RWPE1 (cell line): Measurements from ENCODE around the gene VIPAS39.

Source experiments
- CTCF ChIA-PET: fragments of 350-600 bp; sonication (Branson Sonifier 250); formaldehyde crosslinking; extraction: SDS; loops from one replicate; lab custom pipeline; 2021; lab: Yijun Ruan, JAX
- POLR2A ChIA-PET: fragments of 400-600 bp; formaldehyde crosslinking; extraction: SDS; loops from one replicate; lab custom pipeline; 2020; ENCODE audit warnings: antibody characterized with exemption; ENCODE audit not compliant: low non-redundant PET; lab: Yijun Ruan, JAX
- DNase-seq: peaks from one replicate; pipeline ENCODE4 v3.0.0; 2012; ENCODE audit warnings: low spot score
- H3K27ac ChIP-seq: fragments of 450-650 bp; 2 replicates; pipeline ENCODE4 v1.5.1; 2017
- CTCF ChIP-seq: fragments of 450-650 bp; conservative IDR thresholded peaks from 2 replicates; pipeline ENCODE4 v1.5.1; 2017; ENCODE audit warnings: low read depth, mild to moderate bottlenecking

Gene VIPAS39

GRCh38 chr14:77474479-77475177 lies 17.2 kb upstream of the VIPAS39 start:
- no peak overlapping the region for H3K27ac ChIP-seq
- no peak for DNase-seq
- ChIA-PET CTCF (interaction anchor here (0.6 kb wide), 1 partner anchor 228 kb away, joined by 3 read pairs; no protein-coding TSS in a partner anchor), POLR2A (no interaction called here)
- TF ChIP-seq CTCF: no peak

GRCh38 chr14:77473921-77474320 lies 16.5 kb upstream of the VIPAS39 start:
- no peak for TF ChIP-seq CTCF
- no peak for DNase-seq
- H3K27ac ChIP-seq: no peak overlapping the region
- ChIA-PET POLR2A (no interaction called here), CTCF (no interaction called here)

- no peak for TF ChIP-seq CTCF
- ChIA-PET CTCF (no interaction called here), POLR2A (no interaction called here)
- no peak for DNase-seq
- H3K27ac ChIP-seq: no peak overlapping the region
These were observed 12.9 kb upstream of the VIPAS39 start for GRCh38 chr14:77470224-77470870.

- DNase-seq: no peak
- ChIA-PET CTCF (interaction anchor here (0.7 kb wide), 1 partner anchor 29 kb away, joined by 4 read pairs; the partner anchor contains the start of gene ISM2), POLR2A (no interaction called here)
- no peak overlapping the region for H3K27ac ChIP-seq
- no peak for TF ChIP-seq CTCF
These were observed 12.1 kb upstream of the VIPAS39 start for GRCh38 chr14:77469539-77469938.

GRCh38 chr14:77469067-77469505 lies 11.7 kb upstream of the VIPAS39 start:
- H3K27ac ChIP-seq: no peak overlapping the region
- no peak for TF ChIP-seq CTCF
- ChIA-PET POLR2A (no interaction called here), CTCF (interaction anchor here (0.7 kb wide), 1 partner anchor 30 kb away, joined by 4 read pairs; the partner anchor contains the start of gene ISM2)
- DNase-seq: no peak

- ChIA-PET POLR2A (no interaction called here), CTCF (interaction anchor here (0.6 kb wide), 1 partner anchor 199 kb away, joined by 8 read pairs; no protein-coding TSS in a partner anchor)
- no peak for TF ChIP-seq CTCF
- no peak overlapping the region for H3K27ac ChIP-seq
- no peak for DNase-seq
These were observed 10.4 kb upstream of the VIPAS39 start for GRCh38 chr14:77467801-77468200.
